D341Med (cell line): ENCODE data around the gene MTRF1.

Experiments
- DNase-seq: peaks from one replicate; pipeline ENCODE4 v3.0.0; 2012; ENCODE audit warnings: low spot score

The MTRF1 gene

GRCh38 chr13:41263261-41263971 is at the start of gene MTRF1:
TSS of gene MTRF1 (minus strand) at chr13:41263576. CDS start at chr13:41260907, 2,669 bp downstream.
- DNase-seq, result peak; percentile 89

DNA sequence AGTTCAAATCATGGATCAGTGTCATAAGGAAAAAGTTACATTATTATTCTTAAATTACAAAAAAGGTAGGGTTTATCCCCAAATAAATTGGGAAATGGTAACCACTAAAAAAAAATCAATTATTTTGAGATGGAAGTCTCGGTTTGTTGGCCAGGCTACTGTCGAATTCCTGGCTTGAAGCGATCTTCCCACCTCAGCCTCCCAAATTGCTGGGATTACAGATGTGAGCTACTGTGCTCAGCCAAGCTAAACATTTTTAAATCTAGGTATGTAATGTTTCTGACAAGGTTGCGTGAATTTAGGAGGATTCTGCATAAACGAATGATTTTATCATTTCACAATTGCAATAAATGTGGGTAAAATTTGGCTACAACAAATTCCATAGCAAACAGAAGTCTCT is 49.7 kb upstream of the MTRF1 start:
- no peak for DNase-seq

DNA sequence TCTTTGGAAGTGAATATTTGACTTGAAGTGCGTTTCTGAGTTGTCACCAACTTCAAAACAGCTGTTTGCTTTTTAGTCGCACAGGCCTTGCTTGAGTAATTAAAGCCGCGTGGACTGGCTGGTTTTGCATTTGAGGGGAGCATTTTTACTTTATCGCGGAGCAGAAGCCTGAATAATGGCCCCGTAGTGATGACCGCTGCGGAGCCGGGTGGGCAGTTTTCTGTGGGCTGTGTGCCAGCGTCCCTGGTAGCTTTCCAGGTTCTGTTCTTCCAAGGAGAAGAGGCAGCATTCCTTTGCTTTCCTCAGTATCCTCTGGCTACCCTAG is 48.8 kb upstream of the MTRF1 start:
- peak; percentile 34 for DNase-seq

DNA sequence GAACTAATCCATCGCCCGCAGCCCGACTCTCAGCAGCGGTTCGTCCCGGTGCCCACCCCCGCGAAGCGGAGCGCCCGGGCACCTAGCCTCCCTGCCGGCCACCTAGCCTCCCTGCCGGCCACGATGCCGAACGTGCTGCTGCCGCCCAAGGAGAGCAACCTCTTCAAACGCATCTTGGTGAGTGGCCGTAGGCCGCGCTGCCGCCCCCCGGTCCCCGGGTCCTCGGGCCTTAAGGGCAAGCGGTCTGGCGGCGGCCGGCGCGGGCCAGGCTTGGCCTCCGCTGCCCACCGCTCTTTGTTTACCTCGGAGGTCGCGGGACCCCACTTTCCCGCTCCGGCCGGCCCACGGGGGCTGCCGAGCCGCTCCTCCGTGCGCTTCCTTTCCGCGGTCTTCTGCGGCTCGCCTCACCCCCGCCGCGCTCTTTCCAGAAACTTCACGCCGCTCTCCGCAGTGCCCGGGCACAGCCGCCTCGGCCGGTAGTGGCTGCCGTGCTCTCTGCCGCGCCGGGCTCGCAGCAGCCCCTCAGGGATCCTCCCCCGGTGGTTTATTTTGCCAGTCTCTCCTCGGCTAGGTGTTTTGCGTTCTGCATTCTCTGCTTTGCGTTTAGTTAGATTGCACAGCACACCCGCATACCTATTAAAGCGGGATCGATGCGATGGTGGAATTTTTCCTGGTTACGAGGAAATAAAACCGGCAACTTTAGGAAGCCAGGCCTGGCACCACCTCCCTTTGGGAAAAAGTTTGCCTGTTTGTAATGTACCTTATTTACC is 48.2 kb upstream of the MTRF1 start:
- peak; percentile 72 for DNase-seq

- peak; percentile 99 for DNase-seq
These were observed 47.6 kb upstream of the MTRF1 start, which contains the start of gene NAA16 for GRCh38 chr13:41310963-41311405. TSS of gene NAA16 (plus strand) at chr13:41311267. CDS start at chr13:41311529, 262 bp downstream.

DNA sequence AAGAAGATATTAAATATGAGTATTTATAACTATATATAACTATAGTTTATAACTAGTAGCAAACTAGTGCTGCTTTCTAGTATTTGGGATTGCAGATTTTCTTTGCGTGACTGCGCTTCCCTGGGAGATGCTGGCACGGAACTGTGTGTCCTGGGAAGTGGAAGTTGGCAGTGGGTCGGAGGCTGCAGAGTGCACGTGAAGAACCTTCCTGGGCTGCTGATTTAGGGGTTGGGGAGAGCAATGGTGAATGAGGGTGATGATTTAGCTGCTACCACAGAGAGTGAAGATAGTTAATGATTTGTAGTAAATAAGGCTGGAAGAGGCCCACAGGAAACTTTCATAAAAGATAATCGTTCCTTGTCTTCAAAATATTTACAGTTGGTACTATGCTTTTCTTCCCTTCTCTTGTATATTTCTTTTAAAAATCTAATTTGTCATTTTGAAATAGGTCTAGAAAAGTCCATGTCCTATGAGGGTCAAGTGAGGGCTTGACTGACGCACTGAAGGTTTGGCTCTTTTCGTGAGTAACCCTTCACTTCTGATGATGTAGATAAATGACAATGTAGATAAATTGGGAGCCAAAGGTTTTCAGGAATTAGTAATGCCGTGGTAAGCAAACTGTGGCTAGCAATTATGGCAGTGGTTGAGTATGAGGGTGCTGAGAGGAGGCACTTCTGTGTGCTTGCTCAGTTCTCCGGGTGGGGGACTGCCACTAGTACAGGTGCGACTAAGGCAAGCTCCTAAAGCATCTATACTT is 44.7 kb upstream of the MTRF1 start:
- no peak for DNase-seq

DNA sequence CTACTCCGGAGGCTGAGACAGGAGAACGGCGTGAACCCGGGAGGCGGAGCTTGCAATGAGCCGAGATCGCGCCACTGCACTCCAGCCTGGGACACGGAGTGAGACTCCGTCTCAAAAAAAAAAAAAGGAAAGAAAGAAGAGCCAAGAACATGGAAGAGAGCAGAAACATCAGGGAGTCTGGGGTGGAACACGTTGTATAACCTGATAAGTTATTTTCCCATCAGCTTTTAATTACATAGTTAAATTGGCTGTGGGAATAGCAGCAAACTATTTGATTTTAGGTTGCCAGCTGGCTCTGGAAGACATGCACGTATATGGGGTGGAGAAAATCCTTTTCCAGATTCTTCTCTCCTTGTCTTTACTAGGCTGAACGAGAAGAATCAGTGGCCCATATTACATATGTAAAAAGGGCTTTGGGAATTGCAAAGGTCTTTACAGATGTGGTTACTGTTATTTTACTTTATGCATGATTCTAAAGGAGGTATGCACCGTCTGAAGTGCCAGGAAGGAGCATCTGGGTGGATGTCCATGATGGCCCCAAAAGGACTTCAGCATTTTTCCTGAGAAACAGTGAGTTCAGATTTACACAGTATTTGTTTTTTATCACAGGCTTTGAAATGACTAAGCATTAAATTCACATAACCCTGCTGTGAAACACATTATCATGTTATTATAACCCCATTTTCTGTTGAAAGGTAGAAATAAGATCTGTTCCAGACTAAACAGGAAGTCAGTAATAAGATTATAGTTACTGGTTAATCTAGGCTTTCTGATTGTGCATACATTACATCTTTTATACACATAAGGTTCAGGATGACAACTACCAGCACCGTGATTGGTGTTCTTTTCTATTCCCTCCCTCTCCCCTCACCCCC is 43.1 kb upstream of the MTRF1 start:
- no peak for DNase-seq

DNA sequence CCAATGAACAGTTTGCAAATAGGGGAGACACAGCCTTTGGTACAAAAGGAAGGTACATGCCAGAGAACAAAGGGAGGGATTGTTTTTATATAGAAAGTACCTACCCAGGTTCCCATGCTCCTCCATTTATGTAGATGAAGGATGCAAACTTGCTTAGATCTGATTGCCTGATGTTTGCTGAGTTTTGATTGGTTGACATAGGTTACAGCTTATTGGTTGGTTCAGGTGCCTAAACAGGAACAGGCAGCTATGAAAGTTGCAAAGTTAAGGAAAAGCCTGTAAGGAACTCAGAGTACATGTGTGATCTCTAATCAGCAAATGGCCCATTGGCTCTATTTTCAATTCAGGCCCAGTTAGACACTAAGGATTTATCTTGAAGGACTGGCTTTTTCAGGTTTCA is 41.2 kb upstream of the MTRF1 start:
- no peak for DNase-seq

DNA sequence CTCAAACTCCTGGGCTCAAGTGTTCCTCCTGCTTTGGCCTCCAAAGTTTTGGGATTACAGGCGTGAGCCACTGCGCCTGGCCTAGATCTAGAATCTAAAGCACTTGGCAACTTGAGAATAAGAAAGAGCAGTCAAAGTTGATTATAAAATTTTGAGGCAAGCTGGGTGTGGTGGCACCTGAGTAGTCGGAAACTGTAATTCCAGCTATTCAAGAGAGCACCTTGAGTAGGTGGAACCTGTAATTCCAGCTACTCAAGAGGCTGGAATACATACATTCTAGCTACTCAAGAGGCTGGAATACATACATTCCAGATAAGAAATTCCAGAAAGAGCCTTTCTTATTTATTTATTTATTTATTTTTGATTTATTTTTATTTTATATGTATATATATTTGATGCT is 39.4 kb upstream of the MTRF1 start:
- no peak for DNase-seq

GRCh38 chr13:41299316-41300094 is 36.1 kb upstream of the MTRF1 start:
- no peak for DNase-seq

- no peak for DNase-seq
These were observed 33.7 kb upstream of the MTRF1 start for GRCh38 chr13:41296879-41297646.

GRCh38 chr13:41295973-41296372 is 32.6 kb upstream of the MTRF1 start:
- DNase-seq, result no peak

DNA sequence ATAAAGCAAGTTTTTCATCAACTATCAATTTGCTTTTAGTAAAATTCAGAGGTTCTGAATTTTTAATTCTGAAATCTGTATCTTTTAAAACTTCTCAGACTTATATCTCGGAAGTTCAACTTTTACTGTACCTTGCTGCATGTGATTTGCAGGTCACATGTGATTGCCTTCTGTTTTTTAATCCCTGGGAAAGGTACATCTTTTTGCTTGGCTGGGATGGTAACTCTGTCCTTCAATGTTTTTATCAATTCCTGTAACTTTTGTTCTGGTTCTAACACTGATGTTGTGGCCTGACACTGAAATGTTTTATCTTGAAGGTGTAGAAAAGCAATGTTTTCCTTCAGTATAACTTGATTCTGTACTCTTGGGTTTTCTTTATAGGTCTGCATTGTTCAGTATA is 31.5 kb upstream of the MTRF1 start:
- no peak for DNase-seq

GRCh38 chr13:41293272-41293671 is 29.9 kb upstream of the MTRF1 start:
- no peak for DNase-seq

- DNase-seq, result no peak
These were observed 27.9 kb upstream of the MTRF1 start for GRCh38 chr13:41291246-41291645.

GRCh38 chr13:41289463-41289881 is 26.1 kb upstream of the MTRF1 start:
- DNase-seq, result no peak

GRCh38 chr13:41286370-41286769 is 23.0 kb upstream of the MTRF1 start:
- DNase-seq, result no peak

GRCh38 chr13:41284512-41285288 is 21.3 kb upstream of the MTRF1 start:
- no peak for DNase-seq

- no peak for DNase-seq
These were observed 18.8 kb upstream of the MTRF1 start for GRCh38 chr13:41282129-41282571.
